ENCODE measurements around the gene PRDM1. TPM values are rescaled to one million over a fixed set of nuclear protein-coding genes. Genes with fewer than 3 reads are reported as not detected.

The PRDM1 gene
- total RNA-seq = 0.85 TPM
- long read RNA-seq = 0 reads

DNA sequence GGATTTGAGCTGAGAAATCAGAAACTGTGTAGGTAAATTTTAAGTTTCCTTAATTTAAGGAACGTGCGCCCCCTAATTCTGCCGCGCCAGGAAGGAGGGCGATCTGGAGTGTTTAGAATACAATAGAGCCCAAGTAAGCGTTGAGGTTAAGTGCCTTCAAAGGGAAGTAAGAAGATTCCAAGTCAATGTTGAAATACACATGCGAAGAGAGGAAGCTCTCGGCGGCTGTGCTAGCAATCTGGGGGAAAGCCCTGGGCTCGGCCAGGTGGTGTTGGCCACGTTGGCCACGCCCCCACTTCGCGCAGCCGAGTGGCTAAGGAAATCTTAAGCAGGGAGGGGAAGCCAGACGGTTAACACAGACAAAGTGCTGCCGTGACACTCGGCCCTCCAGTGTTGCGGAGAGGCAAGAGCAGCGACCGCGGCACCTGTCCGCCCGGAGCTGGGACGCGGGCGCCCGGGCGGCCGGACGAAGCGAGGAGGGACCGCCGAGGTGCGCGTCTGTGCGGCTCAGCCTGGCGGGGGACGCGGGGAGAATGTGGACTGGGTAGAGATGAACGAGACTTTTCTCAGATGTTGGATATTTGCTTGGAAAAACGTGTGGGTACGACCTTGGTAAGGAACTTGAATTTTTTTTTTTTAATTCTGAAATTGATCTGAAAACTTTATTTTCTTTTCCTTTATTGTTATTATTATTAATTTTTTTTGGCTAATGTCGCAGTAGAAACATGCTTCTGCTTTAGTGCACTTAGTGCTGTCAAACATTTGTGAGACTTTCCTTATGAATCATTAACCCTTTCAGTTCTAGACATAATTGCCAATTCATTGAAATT lies at the start of gene PRDM1:
Gene PRDM1, plus strand, starts transcription at position 353 of the 830 bp plus-strand sequence. Its CDS starts 218 bp downstream, at position 571.
- TF ChIP-seq, protein P1, sequence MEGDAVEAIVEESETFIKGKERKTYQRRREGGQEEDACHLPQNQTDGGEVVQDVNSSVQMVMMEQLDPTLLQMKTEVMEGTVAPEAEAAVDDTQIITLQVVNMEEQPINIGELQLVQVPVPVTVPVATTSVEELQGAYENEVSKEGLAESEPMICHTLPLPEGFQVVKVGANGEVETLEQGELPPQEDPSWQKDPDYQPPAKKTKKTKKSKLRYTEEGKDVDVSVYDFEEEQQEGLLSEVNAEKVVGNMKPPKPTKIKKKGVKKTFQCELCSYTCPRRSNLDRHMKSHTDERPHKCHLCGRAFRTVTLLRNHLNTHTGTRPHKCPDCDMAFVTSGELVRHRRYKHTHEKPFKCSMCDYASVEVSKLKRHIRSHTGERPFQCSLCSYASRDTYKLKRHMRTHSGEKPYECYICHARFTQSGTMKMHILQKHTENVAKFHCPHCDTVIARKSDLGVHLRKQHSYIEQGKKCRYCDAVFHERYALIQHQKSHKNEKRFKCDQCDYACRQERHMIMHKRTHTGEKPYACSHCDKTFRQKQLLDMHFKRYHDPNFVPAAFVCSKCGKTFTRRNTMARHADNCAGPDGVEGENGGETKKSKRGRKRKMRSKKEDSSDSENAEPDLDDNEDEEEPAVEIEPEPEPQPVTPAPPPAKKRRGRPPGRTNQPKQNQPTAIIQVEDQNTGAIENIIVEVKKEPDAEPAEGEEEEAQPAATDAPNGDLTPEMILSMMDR (IDR thresholded peaks at IDR 0.05; ENCODE audit: borderline replicate concordance) = peak; percentile 37
- Histone ChIP-seq H3K36me3 (no peaks in the 10 kb centered on the region), H3K27ac (replicated peaks) (peak within 1 kb of the TSS; percentile 65), H3K4me3 (peak within 1 kb of the TSS; percentile 66), H3K9me3 (replicated peaks) (no peaks in the 10 kb centered on the region), H3K4me1 (peaks cover 48% of the 10 kb centered on the region), H3K27me3 (ENCODE audit: low read depth) (peaks cover 97% of the 10 kb centered on the region)
- intact Hi-C loops (cut with micrococcal nuclease) = no loop called here
- DNase-seq = peak; percentile 71

DNA sequence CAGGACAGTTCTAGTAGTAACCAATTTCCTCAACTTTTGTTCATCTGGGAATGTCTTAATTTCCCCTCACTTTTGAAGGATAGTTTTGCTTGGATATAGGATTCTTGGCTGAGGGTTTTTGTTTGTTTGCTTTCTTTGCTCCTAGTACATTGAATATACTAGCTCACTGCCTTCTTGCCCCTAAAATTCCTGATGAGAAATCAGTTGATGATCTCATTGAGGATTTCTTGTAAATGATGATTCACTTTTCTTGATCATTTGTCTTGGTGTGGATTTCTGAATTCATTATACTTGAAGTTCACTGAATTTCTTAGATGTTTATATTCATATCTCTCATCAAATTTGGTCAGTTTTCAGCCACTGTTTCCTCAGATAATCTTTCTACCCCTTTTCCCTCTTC lies 49.1 kb upstream of the PRDM1 start:
- Histone ChIP-seq H3K27ac (replicated peaks) (no peak overlapping the region), H3K4me3 (no peak overlapping the region)
- intact Hi-C loops (cut with micrococcal nuclease) = no loop called here

DNA sequence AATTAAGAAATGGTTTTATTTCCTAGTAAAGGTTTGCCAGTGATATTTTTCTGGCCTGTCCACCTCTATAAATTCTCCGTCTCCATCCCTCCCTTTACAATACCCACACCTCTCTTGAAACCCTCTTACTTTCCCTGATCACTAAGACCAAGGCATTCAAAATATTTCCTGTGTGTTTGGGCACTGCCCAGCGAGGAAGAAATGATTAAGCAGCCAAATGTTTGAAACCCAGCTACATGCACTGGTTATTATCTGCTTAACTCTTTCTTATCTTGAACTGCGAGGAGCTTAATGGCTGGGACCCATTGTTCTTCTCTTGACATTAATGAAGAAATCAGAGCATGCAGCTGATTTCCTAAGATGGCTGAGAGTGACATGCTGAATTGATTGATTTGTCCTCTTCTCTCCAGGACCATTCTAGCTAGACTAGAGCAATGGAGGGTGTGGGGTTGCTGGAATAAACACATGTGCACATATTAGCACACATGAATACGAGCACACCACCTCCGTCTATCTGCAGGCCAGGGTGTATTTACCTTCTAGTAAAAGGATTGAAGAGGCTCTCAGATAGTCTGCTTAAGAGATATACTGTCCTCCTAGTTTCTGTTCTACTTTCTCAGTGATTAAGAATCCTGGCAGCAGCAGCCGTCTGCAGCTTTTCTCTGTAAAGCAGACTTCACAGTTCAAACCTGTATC lies 46.1 kb upstream of the PRDM1 start:
- Histone ChIP-seq H3K9me3 (replicated peaks) (peaks cover 24% of the 10 kb centered on the region), H3K4me1 (no peaks in the 10 kb centered on the region), H3K36me3 (no peaks in the 10 kb centered on the region), H3K27me3 (ENCODE audit: low read depth) (peaks cover 25% of the 10 kb centered on the region), H3K4me3 (no peak overlapping the region), H3K27ac (replicated peaks) (no peak overlapping the region)
- intact Hi-C loops (cut with micrococcal nuclease) = no loop called here
- TF ChIP-seq, protein P1 (IDR thresholded peaks at IDR 0.05; ENCODE audit: borderline replicate concordance) = no peak
- DNase-seq = no peak

More for the DNA sequence above, 49.1 kb upstream of the PRDM1 start:
- Histone ChIP-seq H3K27me3 (ENCODE audit: low read depth) (no peaks in the 10 kb centered on the region), H3K36me3 (no peaks in the 10 kb centered on the region), H3K9me3 (replicated peaks) (peaks cover 25% of the 10 kb centered on the region), H3K4me1 (no peaks in the 10 kb centered on the region)
- TF ChIP-seq, protein P1 (IDR thresholded peaks at IDR 0.05; ENCODE audit: borderline replicate concordance) = no peak
- no peak for DNase-seq

DNA sequence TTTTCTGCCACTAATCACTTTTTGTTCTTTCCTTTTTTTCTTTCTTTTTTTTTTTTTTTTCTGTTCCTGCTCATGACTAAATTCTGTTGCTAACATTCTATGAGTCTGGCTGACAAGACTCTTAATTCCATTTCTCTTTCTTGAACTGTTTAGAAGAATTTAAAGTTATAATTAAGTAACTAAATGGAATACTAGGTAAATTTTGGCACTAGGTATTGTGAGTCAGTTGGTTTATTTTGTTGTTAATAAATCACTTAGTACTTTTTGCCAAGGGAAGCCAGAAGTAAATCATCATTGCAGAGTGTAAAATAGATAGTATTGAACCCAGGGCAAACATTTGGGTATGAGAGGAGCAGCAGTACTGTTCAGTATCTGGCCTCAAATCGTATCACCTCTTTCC lies 42.0 kb upstream of the PRDM1 start:
- H3K27ac ChIP-seq (replicated peaks) = no peak overlapping the region
- no peaks in the 10 kb centered on the region for H3K9me3 ChIP-seq (replicated peaks)
- intact Hi-C loops (cut with micrococcal nuclease) = no loop called here
- H3K27me3 ChIP-seq (ENCODE audit: low read depth) = peaks cover 37% of the 10 kb centered on the region
- H3K4me1 ChIP-seq = no peaks in the 10 kb centered on the region
- DNase-seq = no peak
- no peak overlapping the region for H3K4me3 ChIP-seq
- H3K36me3 ChIP-seq = no peaks in the 10 kb centered on the region
- TF ChIP-seq, protein P1 (IDR thresholded peaks at IDR 0.05; ENCODE audit: borderline replicate concordance) = no peak

- peaks cover 44% of the 10 kb centered on the region for H3K27me3 ChIP-seq (ENCODE audit: low read depth)
- intact Hi-C loops (cut with micrococcal nuclease) = no loop called here
- no peaks in the 10 kb centered on the region for H3K9me3 ChIP-seq (replicated peaks)
- H3K27ac ChIP-seq (replicated peaks) = no peak overlapping the region
- no peaks in the 10 kb centered on the region for H3K36me3 ChIP-seq
- no peak for DNase-seq
- TF ChIP-seq, protein P1 (IDR thresholded peaks at IDR 0.05; ENCODE audit: borderline replicate concordance) = no peak
- no peak overlapping the region for H3K4me3 ChIP-seq
- no peaks in the 10 kb centered on the region for H3K4me1 ChIP-seq
These were observed 41.1 kb upstream of the PRDM1 start for GRCh38 chr6:106045077-106045476.
